ENCODE results near the gene PDE8A.
"Not testable (repeated sequence)": the region's sequence is repeated elsewhere in the genome, so short reads cannot be mapped to it uniquely, and the experiment has no call there.

PDE8A gene

GRCh38 chr15:85131915-85132314 lies 150.3 kb downstream of the PDE8A start:
- DNase-seq (ENCODE audit: low read depth) = no peak

- no peak for DNase-seq (ENCODE audit: low read depth)
Observed at GRCh38 chr15:85133709-85134108, 152.1 kb downstream of the PDE8A start.

- no peak for DNase-seq (ENCODE audit: low read depth)
Observed at GRCh38 chr15:85137489-85138168, 156.0 kb downstream of the PDE8A start.

- no peak for DNase-seq (ENCODE audit: low read depth)
Observed at GRCh38 chr15:85139391-85139790, 157.7 kb downstream of the PDE8A start.

GRCh38 chr15:85141726-85142125 lies 160.1 kb downstream of the PDE8A start:
- no peak for DNase-seq (ENCODE audit: low read depth)

- DNase-seq (ENCODE audit: low read depth) = peak; percentile 69
Observed at GRCh38 chr15:85142312-85142711, 160.7 kb downstream of the PDE8A start.

GRCh38 chr15:85149465-85150129 lies 167.9 kb downstream of the PDE8A start:
- no peak for DNase-seq (ENCODE audit: low read depth)

- no peak for DNase-seq (ENCODE audit: low read depth)
Observed at GRCh38 chr15:85150130-85150480, 168.4 kb downstream of the PDE8A start.

- DNase-seq (ENCODE audit: low read depth) = no peak
Observed at GRCh38 chr15:85151145-85151544, 169.5 kb downstream of the PDE8A start.

GRCh38 chr15:85151861-85152260 lies 170.2 kb downstream of the PDE8A start:
- no peak for DNase-seq (ENCODE audit: low read depth)

- DNase-seq (ENCODE audit: low read depth) = no peak
Observed at GRCh38 chr15:85154061-85154460, 172.4 kb downstream of the PDE8A start.

GRCh38 chr15:85155360-85155759 lies 173.7 kb downstream of the PDE8A start:
- no peak for DNase-seq (ENCODE audit: low read depth)

GRCh38 chr15:85155857-85156256 lies 174.2 kb downstream of the PDE8A start:
- DNase-seq (ENCODE audit: low read depth) = no peak

GRCh38 chr15:85157344-85157743 lies 175.7 kb downstream of the PDE8A start:
- DNase-seq (ENCODE audit: low read depth) = no peak

- DNase-seq (ENCODE audit: low read depth) = no peak
Observed at GRCh38 chr15:85162237-85162636, 180.6 kb downstream of the PDE8A start.

- no peak for DNase-seq (ENCODE audit: low read depth)
Observed at GRCh38 chr15:85164841-85165466, 183.3 kb downstream of the PDE8A start.

GRCh38 chr15:85167568-85167967 lies 185.9 kb downstream of the PDE8A start:
- DNase-seq (ENCODE audit: low read depth) = no peak

GRCh38 chr15:85168642-85169173 lies 187.1 kb downstream of the PDE8A start:
- DNase-seq (ENCODE audit: low read depth) = peak; percentile 23

- no peak for DNase-seq (ENCODE audit: low read depth)
Observed at GRCh38 chr15:85171736-85172135, 190.1 kb downstream of the PDE8A start.

- DNase-seq (ENCODE audit: low read depth) = no peak
Observed at GRCh38 chr15:85172846-85173490, 191.3 kb downstream of the PDE8A start.

- not testable (repeated sequence) for DNase-seq (ENCODE audit: low read depth)
Observed at GRCh38 chr15:85173630-85174029, 192.0 kb downstream of the PDE8A start.

- no peak for DNase-seq (ENCODE audit: low read depth)
Observed at GRCh38 chr15:85174521-85174920, 192.9 kb downstream of the PDE8A start.

GRCh38 chr15:85177042-85177515 lies 195.4 kb downstream of the PDE8A start:
- peak; percentile 87 for DNase-seq (ENCODE audit: low read depth)
